ENCODE results near the gene RAET1G. TPM values are rescaled to one million over a fixed set of nuclear protein-coding genes. Genes with fewer than 3 reads are reported as not detected.

Gene RAET1G
- total and polyA plus RNA-seq, 2 of the 13 experiments (the other 11 are each of a cell fraction or from before 2014, with no cell fraction given), result not detected

GRCh38 chr6:149917679-149918078 lies 5.2 kb downstream of the RAET1G start (continued):
- TF ChIP-seq CTCF (CRISPR knock-in tag; IDR thresholded peaks at IDR 0.05), result no peak
- TF ChIP-seq SATB2 (CRISPR knock-in tag; IDR thresholded peaks at IDR 0.05), result no peak
- TF ChIP-seq ERF (CRISPR knock-in tag; IDR thresholded peaks at IDR 0.05), result no peak
- TF ChIP-seq FOXO4 (CRISPR knock-in tag; conservative IDR thresholded peaks at IDR 0.05), result no peak
- TF ChIP-seq CENPBD1 (CRISPR knock-in tag; IDR thresholded peaks at IDR 0.05; ENCODE audit: borderline replicate concordance, low read depth), result no peak
- TF ChIP-seq ZNF570 (CRISPR knock-in tag; IDR thresholded peaks at IDR 0.05; ENCODE audit: borderline replicate concordance), result no peak
- TF ChIP-seq SSRP1 (CRISPR knock-in tag; IDR thresholded peaks at IDR 0.05), result no peak
- no peak for TF ChIP-seq EP300 (IDR thresholded peaks at IDR 0.05; ENCODE audit: low read depth in 2 of 2, low read length in 2 of 2)
- TF ChIP-seq EP300 (CRISPR knock-in tag; IDR thresholded peaks at IDR 0.05; ENCODE audit: borderline replicate concordance), result no peak
- no peak for TF ChIP-seq RFXAP (CRISPR knock-in tag; IDR thresholded peaks at IDR 0.05; ENCODE audit: borderline replicate concordance)
- TF ChIP-seq ZNF710 (CRISPR knock-in tag; IDR thresholded peaks at IDR 0.05; ENCODE audit: borderline replicate concordance), result no peak
